GM23338 (cell line): ENCODE measurements around the gene CKMT1A. TPM values are rescaled to one million over a fixed set of nuclear protein-coding genes. Genes with fewer than 3 reads are reported as not detected.

ENCODE experiments used
- ATAC-seq: fragments of 200-7000 bp; cut with Tn5 transposase; 3 replicates; pipeline ENCODE4 v1.9.1; 2020
- DNase-seq: peaks from one replicate; pipeline ENCODE4 v3.0.0-alpha.2; 2015; ENCODE audit warnings: low spot score
- H2AFZ ChIP-seq: fragments of 200-600 bp; sonication (generic); 2 replicates; pipeline ENCODE4 v1.8.0; 2016; ENCODE audit warnings: antibody characterized with exemption, mild to moderate bottlenecking, moderate library complexity
- H3F3A ChIP-seq: fragments of 200-600 bp; sonication (generic); replicated peaks from 2 replicates; pipeline ENCODE4 v1.8.0; 2017; ENCODE audit warnings: antibody characterized with exemption, mixed run types, low read depth
- H3K27ac ChIP-seq: fragments of 200-600 bp; sonication (generic); 2 replicates; pipeline ENCODE4 v1.6.1; 2016; ENCODE audit warnings: low read depth
- H3K27me3 ChIP-seq: fragments of 200-600 bp; sonication (generic); 2 replicates; pipeline ENCODE4 v1.8.0; 2016; ENCODE audit warnings: mild to moderate bottlenecking, mixed run types, moderate library complexity; ENCODE audit not compliant: insufficient read depth
- H3K36me3 ChIP-seq: fragments of 200-600 bp; sonication (generic); 2 replicates; pipeline ENCODE4 v1.8.0; 2016; ENCODE audit warnings: mild to moderate bottlenecking; ENCODE audit not compliant: insufficient read depth
- H3K4me1 ChIP-seq: fragments of 200-600 bp; sonication (generic); 2 replicates; pipeline ENCODE4 v1.8.0; 2016; ENCODE audit warnings: mild to moderate bottlenecking, moderate library complexity; ENCODE audit not compliant: insufficient read depth
- H3K4me2 ChIP-seq: fragments of 200-600 bp; sonication (generic); 2 replicates; pipeline ENCODE4 v1.7.1; 2017; ENCODE audit warnings: mixed run types
- H3K4me3 ChIP-seq: fragments of 200-600 bp; sonication (generic); 2 replicates; pipeline ENCODE4 v1.6.1; 2016; ENCODE audit warnings: mixed run types
- H3K79me2 ChIP-seq: fragments of 200-600 bp; sonication (generic); replicated peaks from 2 replicates; pipeline ENCODE4 v1.8.0; 2017; ENCODE audit warnings: mild to moderate bottlenecking; ENCODE audit not compliant: insufficient read depth
- H3K9me2 ChIP-seq: fragments of 200-600 bp; sonication (generic); 2 replicates; pipeline ENCODE4 v1.8.0; 2017; ENCODE audit not compliant: insufficient read depth
- H4K20me1 ChIP-seq: fragments of 200-600 bp; sonication (generic); replicated peaks from 2 replicates; pipeline ENCODE4 v1.8.0; 2017; ENCODE audit warnings: mild to moderate bottlenecking; ENCODE audit not compliant: insufficient read depth
- H3K27ac Mint-ChIP-seq: 2 replicates; pipeline ENCODE4 v1.8.0; 2020; ENCODE audit warnings: inconsistent platforms, mild to moderate bottlenecking, moderate library complexity, mixed read lengths
- H3K27me3 Mint-ChIP-seq: 3 replicates; pipeline ENCODE4 v1.8.0; 2022; ENCODE audit warnings: low read depth, mild to moderate bottlenecking, moderate library complexity, mixed read lengths, inconsistent platforms; ENCODE audit not compliant: insufficient read depth, poor library complexity
- H3K36me3 Mint-ChIP-seq: 3 replicates; pipeline ENCODE4 v1.8.0; 2021; ENCODE audit warnings: low read depth, mild to moderate bottlenecking, inconsistent platforms, moderate library complexity, mixed read lengths
- H3K4me1 Mint-ChIP-seq: 3 replicates; pipeline ENCODE4 v1.8.0; 2020; ENCODE audit warnings: mild to moderate bottlenecking, inconsistent platforms, mixed read lengths
- H3K4me3 Mint-ChIP-seq: 3 replicates; pipeline ENCODE4 v1.8.0; 2021; ENCODE audit warnings: moderate library complexity, mild to moderate bottlenecking, inconsistent platforms, mixed read lengths
- H3K9me3 Mint-ChIP-seq: 3 replicates; pipeline ENCODE4 v1.8.0; 2020; ENCODE audit warnings: moderate library complexity, mild to moderate bottlenecking, inconsistent platforms, mixed read lengths
- CREB1 ChIP-seq: fragments of 250-450 bp; sonication (Bioruptor Pico); IDR thresholded peaks from 2 replicates; pipeline ENCODE4 v1.5.0; 2020; ENCODE audit warnings: low read depth, mild to moderate bottlenecking, moderate library complexity
- ETS1 ChIP-seq: IDR thresholded peaks from 2 replicates; pipeline ENCODE4 v1.6.1; 2016; ENCODE audit warnings: antibody characterized with exemption
- EZH2 ChIP-seq: fragments of 200-600 bp; sonication (generic); IDR thresholded peaks from one replicate; pipeline ENCODE4 v1.8.0; 2017; ENCODE audit warnings: antibody characterized with exemption, mild to moderate bottlenecking, low read depth; ENCODE audit not compliant: unreplicated experiment
- EZH2phosphoT487 ChIP-seq: fragments of 200-600 bp; sonication (generic); IDR thresholded peaks from one replicate; pipeline ENCODE4 v1.8.1; 2018; ENCODE audit warnings: antibody characterized with exemption; ENCODE audit not compliant: unreplicated experiment
- JUNB ChIP-seq: IDR thresholded peaks from one replicate; pipeline ENCODE4 v1.6.1; 2016; ENCODE audit warnings: antibody characterized with exemption; ENCODE audit not compliant: unreplicated experiment
- NANOG ChIP-seq: IDR thresholded peaks from 2 replicates; pipeline ENCODE4 v1.6.1; 2016; ENCODE audit warnings: antibody characterized with exemption, borderline replicate concordance
- POLR2AphosphoS5 ChIP-seq: IDR thresholded peaks from 2 replicates; pipeline ENCODE4 v1.6.1; 2016; ENCODE audit warnings: antibody characterized with exemption, low read depth
- REST ChIP-seq: IDR thresholded peaks from one replicate; pipeline ENCODE4 v1.6.1; 2018; ENCODE audit warnings: antibody characterized with exemption; ENCODE audit not compliant: unreplicated experiment
- STAT1 ChIP-seq: IDR thresholded peaks from one replicate; pipeline ENCODE4 v1.6.1; 2016; ENCODE audit warnings: antibody characterized with exemption; ENCODE audit not compliant: unreplicated experiment
- ZNF114 ChIP-seq: fragments of 250-450 bp; sonication (Bioruptor Pico); IDR thresholded peaks from 2 replicates; pipeline ENCODE4 v1.5.0; 2020; ENCODE audit warnings: mild to moderate bottlenecking, moderate library complexity
- ZNF331 ChIP-seq: fragments of 250-450 bp; sonication (Bioruptor Pico); IDR thresholded peaks from 2 replicates; pipeline ENCODE4 v1.5.0; 2020; ENCODE audit warnings: low read depth, mild to moderate bottlenecking, moderate library complexity
- ZNF462 ChIP-seq: fragments of 250-450 bp; sonication (Bioruptor Pico); IDR thresholded peaks from 2 replicates; pipeline ENCODE4 v1.5.0; 2020; ENCODE audit warnings: mild to moderate bottlenecking, moderate library complexity
- polyA plus RNA-seq: library from polyadenylated mRNA; unstranded; fragments of >200 nt; fragmentation: Nextera tagmentation; extraction: Ambion mirVana; gene quantifications from 2 replicates; pipeline ENCODE4 v1.2.1, GENCODE V29; 2016
- total RNA-seq: library from RNA; depleted of rRNA; stranded (reverse); fragments of >200 nt; shearing (Covaris generic); gene quantifications from 2 replicates; pipeline ENCODE4 v1.2.3, GENCODE V29; 2014
- TF ChIP-seq, protein P1 (sequence below), 2 experiments: fragments of 200-600 bp in 1 of 2; sonication (generic) in 1 of 2; conservative IDR thresholded peaks; 2 replicates each; pipeline versions ENCODE4 v1.5.1 to v1.6.1; 2016 to 2017; ENCODE audit warnings: antibody characterized with exemption in 2 of 2, low read depth in 2 of 2, mild to moderate bottlenecking in 2 of 2, moderate library complexity in 1 of 2

The CKMT1A gene
- total and polyA plus RNA-seq, 2 experiments from 2014 or later = 27.3 to 30.9 TPM

- H3K27me3 Mint-ChIP-seq = no peaks in the 10 kb centered on the region
- Histone ChIP-seq H3K27me3 (no peaks in the 10 kb centered on the region), H3K9me2 (no peaks in the 10 kb centered on the region), H3K36me3 (no peaks in the 10 kb centered on the region), H2AFZ (no peak overlapping the region), H3K4me2 (no peak overlapping the region), H4K20me1 (no peaks in the 10 kb centered on the region), H3F3A (no peaks in the 10 kb centered on the region), H3K4me1 (no peaks in the 10 kb centered on the region), H3K27ac (no peak overlapping the region), H3K4me3 (no peak overlapping the region), H3K79me2 (no peaks in the 10 kb centered on the region)
- H3K36me3 Mint-ChIP-seq = no peaks in the 10 kb centered on the region
- TF ChIP-seq STAT1 (no peak), JUNB (no peak), ZNF331 (CRISPR knock-in tag) (no peak), CREB1 (CRISPR knock-in tag) (no peak), EZH2 (no peak), ETS1 (no peak), ZNF114 (CRISPR knock-in tag) (no peak), NANOG (no peak), POLR2AphosphoS5 (no peak), REST (no peak), ZNF462 (no peak), EZH2phosphoT487 (no peak)
- TF ChIP-seq, protein P1, sequence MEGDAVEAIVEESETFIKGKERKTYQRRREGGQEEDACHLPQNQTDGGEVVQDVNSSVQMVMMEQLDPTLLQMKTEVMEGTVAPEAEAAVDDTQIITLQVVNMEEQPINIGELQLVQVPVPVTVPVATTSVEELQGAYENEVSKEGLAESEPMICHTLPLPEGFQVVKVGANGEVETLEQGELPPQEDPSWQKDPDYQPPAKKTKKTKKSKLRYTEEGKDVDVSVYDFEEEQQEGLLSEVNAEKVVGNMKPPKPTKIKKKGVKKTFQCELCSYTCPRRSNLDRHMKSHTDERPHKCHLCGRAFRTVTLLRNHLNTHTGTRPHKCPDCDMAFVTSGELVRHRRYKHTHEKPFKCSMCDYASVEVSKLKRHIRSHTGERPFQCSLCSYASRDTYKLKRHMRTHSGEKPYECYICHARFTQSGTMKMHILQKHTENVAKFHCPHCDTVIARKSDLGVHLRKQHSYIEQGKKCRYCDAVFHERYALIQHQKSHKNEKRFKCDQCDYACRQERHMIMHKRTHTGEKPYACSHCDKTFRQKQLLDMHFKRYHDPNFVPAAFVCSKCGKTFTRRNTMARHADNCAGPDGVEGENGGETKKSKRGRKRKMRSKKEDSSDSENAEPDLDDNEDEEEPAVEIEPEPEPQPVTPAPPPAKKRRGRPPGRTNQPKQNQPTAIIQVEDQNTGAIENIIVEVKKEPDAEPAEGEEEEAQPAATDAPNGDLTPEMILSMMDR (conservative IDR thresholded peaks at IDR 0.05; ENCODE audit: low read depth in 2 of 2) = no peak
- no peak for DNase-seq
- no peaks in the 10 kb centered on the region; the same call in 2 of the 3 replicates for H3K9me3 Mint-ChIP-seq
- no peak for ATAC-seq
- H3K27ac Mint-ChIP-seq = no peak overlapping the region
- 0 out of 3 replicates have a peak, but pooled peaks cover 2% of the 10 kb centered on the region for H3K4me1 Mint-ChIP-seq
- H3K4me3 Mint-ChIP-seq = no peak overlapping the region
Observed at GRCh38 chr15:43735416-43735815, 41.8 kb downstream of the CKMT1A start.
